ENCODE measurements around the gene PTGR2.

PTGR2 gene

GRCh38 chr14:73811164-73811503 lies 40.5 kb upstream of the PTGR2 start:
- no peak for TF ChIP-seq CTCF (IDR thresholded peaks at IDR 0.05; ENCODE audit: low read depth, low read length)
- H3K4me3 ChIP-seq (ENCODE audit: low read depth, low read length), result no peak overlapping the region

- no peak overlapping the region for H3K4me3 ChIP-seq (ENCODE audit: low read depth, low read length)
- TF ChIP-seq CTCF (IDR thresholded peaks at IDR 0.05; ENCODE audit: low read depth, low read length), result no peak
Measured at GRCh38 chr14:73814153-73814552, 37.5 kb upstream of the PTGR2 start.

- H3K4me3 ChIP-seq (ENCODE audit: low read depth, low read length), result no peak overlapping the region
- TF ChIP-seq CTCF (IDR thresholded peaks at IDR 0.05; ENCODE audit: low read depth, low read length), result no peak
Measured at GRCh38 chr14:73815849-73816248, 35.8 kb upstream of the PTGR2 start.

- TF ChIP-seq CTCF (IDR thresholded peaks at IDR 0.05; ENCODE audit: low read depth, low read length), result no peak
- H3K4me3 ChIP-seq (ENCODE audit: low read depth, low read length), result no peak overlapping the region
Measured at GRCh38 chr14:73816393-73816816, 35.2 kb upstream of the PTGR2 start.

GRCh38 chr14:73817020-73817655 lies 34.5 kb upstream of the PTGR2 start:
- H3K4me3 ChIP-seq (ENCODE audit: low read depth, low read length), result no peak overlapping the region
- no peak for TF ChIP-seq CTCF (IDR thresholded peaks at IDR 0.05; ENCODE audit: low read depth, low read length)

GRCh38 chr14:73818821-73819220 lies 32.8 kb upstream of the PTGR2 start:
- H3K4me3 ChIP-seq (ENCODE audit: low read depth, low read length), result no peak overlapping the region
- no peak for TF ChIP-seq CTCF (IDR thresholded peaks at IDR 0.05; ENCODE audit: low read depth, low read length)

GRCh38 chr14:73820631-73821030 lies 31.0 kb upstream of the PTGR2 start:
- no peak for TF ChIP-seq CTCF (IDR thresholded peaks at IDR 0.05; ENCODE audit: low read depth, low read length)
- no peak overlapping the region for H3K4me3 ChIP-seq (ENCODE audit: low read depth, low read length)

Measured in WI38 (cell line).